Activated T-helper 1 cell treated with anti-CD3 and anti-CD28 coated beads, Interleukin-2, amount 50 U/mL, for 16 hours (primary cell): ENCODE data around the gene GARRE1.
"Not testable (repeated sequence)": the region's sequence is repeated elsewhere in the genome, so short reads cannot be mapped to it uniquely, and the experiment has no call there.

Source experiments
- DNase-seq, 2 donors: peaks; one replicate each; pipeline ENCODE4 v3.0.0-alpha.2; 2020; ENCODE audit warnings: low read depth in 1 of 2, low spot score in 1 of 2

Gene GARRE1

DNA sequence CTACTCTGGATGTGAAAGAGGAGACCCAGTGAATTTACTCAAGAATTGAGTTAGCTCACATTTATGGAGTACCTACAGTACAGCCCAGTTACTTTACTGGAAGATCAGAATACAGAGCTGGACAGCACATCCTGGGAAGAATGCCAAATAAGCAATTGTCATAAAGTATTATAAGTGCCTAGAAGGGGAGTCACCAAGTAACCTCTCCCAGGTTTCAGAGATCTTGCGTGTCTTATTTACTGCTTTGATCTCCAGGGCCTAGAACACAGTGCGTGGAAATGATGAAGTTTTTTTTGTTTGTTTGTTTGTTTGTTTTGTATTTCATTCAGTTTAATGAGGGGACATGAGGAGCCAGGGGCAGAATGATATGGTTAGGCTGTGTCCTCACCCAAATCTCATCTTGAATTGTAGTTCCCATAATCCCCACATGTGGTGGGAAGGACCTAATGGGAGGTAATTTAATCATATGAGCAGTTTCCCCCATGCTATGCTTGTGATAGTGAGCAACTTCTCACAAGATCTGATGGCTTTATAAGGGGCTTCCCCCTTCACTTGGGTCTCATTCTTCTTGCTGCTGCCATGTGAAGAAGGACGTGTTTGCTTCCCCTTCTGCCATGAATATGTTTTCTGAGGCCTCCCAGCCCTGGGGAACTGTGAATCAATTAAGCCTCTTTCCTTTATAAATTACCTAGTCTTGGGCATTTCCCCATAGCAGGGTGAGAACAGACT is 5.2 kb downstream of the GARRE1 start:
- DNase-seq: no peak

DNA sequence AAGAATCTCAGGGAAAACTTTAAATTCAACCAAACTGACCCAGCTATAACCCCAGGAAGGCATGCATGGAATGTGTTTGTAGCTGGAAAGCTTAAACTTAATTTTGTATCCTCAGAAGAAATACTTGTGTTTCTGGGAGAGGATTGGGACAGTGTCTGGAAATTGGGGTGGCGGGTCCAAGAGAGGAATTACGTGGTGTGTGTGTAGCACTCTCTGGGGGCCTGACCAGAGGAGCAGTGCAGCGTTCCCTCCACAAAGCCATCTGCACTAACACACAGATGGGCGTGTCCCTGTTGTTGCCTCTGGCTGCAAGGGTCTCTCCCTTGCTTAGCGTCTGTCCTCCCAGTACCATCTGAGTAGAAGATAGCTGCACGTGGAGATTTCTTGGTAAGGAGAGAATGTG is 6.4 kb downstream of the GARRE1 start:
- DNase-seq: no peak

DNA sequence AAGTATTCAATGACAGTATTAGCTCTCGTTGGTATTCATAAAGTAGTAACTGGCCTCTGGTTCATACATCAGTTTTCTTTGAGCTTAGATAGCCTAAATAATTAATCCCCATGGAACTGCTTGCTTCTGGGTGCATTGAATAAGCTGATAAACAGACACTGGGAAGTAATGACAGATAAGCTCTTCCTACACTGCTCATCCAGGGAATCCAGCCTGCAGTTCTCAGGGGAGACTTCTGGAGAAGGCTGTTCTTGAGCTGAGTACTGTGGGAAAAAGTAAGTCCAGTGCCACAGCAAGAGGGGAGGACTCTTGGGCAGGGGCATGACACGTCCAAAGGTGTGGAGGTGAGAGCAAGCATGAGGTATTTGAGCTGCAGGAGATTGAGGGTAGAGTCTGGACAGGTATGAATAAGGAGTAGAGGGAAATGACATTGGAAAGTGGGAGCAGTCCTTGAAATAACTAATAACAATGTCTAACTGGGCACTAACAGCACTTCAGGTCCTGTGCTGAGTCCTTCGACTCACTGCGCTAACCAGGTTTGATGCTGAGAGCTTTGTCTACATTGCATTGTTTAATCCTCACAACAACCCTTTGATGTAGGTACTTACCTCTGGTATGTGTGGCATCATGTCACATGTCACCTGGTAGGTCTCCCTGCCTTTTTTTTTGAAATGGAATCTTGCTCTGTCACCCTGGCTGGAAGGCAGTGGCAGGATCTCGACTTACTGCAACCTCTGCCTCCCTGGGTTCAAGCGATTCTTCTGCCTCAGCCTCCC is 7.2 kb downstream of the GARRE1 start:
- DNase-seq: no peak

DNA sequence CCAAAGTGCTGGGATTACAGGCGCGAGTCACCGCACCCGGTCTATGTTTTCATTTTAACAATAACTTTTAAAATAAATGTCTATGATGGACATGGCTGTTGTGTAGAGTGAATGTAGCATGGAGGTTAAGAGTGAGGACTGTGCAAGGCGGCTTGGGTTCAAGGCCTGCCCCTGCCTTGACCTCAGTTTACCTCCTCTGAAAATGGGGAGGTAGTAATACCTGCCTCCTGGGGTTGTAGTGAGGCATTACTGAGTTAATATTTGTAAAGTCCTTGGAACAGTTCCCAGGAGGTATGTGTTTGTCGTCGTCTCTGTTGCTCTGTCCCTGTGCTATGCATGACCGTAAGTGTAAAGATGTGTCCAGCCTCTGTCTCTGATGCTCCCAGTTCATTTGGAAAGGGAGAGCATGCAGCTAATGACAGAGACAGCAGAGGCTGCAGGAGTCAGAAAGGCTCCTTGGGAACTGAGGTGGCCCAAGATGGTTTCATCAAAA is 9.4 kb downstream of the GARRE1 start:
- no peak for DNase-seq

DNA sequence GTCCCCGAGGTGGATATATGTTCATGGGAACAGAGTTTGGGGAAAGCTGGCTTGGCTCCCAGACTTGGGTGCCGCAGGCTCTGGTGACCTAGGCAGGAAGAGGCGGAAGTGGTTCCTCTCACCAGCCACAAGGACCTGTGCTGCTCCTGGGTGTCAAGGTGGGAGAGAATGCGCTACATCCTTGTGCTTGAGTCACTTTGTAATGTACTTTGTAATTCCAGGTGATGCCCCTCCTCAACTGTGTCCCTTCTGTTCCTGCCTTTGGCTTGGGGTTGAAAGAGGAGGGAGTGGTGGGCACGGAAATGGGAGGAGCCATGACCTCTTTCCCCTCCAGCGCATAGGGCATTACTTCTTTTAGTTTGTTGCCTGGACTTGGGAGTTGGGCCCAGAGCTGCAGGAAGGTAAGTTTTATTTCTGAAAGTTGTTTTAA is 10.9 kb downstream of the GARRE1 start:
- DNase-seq: no peak

DNA sequence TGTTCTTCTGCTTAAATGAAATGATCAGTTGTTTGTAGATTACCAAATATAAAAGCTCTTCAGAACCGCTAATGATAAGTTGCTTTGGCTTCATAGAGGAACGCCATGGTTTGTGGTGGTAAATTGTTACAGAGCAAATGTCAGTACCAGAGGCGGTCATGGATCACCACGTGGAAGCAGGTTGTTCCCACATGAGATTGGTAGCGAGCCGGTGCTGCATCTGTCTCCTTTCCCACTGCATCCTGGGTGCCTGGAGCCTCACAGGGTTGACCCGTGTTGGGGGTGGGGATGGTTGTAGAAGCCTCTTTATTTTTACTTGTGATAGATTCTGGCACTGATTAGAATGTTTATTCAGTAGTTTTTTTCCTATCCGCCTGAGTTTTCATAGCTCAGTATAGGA is 14.7 kb downstream of the GARRE1 start:
- no peak for DNase-seq

DNA sequence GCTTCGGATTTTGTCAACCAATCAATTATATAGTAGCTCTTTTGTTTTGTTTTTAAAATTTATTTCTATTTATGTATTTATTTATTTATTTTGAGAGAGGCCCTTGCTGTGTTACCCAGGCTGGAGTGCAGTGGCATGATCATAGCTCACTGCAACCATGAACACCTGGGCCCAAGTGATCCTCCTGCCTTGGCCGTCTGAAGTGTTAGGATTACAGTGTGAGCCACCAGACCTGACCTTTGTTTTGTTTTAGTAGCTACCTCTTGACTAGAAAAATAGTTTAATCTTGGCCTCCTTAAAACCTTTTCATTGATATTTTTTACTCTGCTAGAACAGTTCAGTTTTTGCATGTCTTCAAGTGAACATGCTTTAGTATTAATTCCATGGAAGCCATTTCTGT is 15.1 kb downstream of the GARRE1 start:
- DNase-seq: no peak

DNA sequence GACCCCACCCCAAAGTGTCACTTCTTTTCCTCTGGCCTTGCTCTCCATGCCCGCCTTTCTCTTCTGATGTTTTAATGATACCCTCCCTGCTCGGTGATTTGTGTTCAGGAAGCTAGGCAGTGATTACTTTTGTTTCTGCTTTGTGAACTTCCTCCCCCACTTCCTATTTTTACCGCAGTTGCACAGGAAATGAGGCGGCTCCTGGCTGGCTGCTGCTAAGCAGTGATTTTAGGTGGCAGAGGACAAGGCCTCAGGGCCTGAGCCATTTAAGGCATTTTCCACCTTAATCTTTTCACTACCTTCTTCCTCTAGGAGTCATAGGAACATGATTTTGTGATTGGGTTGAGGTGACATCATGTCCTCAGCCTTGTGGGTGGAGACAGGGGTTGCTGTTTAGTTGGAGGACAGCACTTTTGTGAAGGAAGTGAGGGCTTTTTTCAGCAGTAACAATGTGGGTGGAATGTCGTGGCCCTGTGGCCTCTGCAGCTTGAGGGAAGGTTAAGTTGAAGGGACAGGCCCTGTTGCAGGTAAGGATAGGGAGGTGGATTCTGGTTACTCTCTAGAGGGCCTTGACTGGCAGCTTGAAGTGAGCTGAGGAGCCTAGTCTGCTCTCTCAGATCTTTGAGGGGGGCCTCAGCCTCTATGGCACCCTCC is 15.7 kb downstream of the GARRE1 start:
- DNase-seq: peak; percentile 32 to 50

DNA sequence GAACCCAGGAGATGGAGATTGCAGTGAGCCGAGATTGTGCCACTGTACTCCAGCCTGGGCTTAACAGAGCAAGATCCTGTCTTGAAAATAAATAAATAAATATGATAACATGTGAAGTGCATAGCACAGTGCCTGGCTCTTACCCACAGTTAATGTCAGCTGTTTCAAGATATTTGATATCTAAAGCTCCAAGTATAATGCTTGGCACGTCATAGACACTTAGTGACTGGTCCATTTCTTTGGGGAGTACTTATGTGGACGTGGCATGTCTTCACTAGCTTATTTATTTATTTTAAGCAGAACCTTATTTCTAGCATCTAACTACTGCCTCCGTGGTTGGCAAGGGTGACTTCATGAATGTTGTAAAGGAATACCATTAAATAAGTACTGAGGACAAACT is 18.8 kb downstream of the GARRE1 start:
- DNase-seq: no peak

DNA sequence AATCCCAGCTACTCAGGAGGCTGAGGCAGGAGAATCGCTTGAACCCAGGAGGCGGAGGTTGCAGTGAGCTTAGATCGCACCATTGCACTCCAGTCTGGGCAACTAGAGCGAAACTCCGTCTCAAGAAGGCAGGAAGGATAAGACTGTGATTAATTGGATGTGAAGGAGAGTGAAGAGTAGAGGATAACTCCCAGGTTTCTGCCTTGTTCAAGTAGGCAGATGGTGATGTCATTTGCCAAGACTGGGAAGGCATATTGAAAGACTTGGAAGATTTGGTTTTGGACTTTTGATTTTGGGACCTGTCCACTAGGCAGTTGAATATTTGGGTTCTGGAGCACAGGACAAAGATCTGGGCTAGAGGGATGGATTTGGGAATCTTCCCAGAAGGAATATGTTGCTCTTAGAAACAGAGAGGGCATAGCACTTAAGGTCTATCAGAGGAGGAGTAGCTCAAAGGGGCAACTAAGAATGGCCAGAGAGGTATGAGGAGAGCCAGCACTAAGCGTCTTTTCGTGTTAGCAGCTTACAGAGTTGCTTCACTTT is 20.0 kb downstream of the GARRE1 start:
- no peak for DNase-seq

DNA sequence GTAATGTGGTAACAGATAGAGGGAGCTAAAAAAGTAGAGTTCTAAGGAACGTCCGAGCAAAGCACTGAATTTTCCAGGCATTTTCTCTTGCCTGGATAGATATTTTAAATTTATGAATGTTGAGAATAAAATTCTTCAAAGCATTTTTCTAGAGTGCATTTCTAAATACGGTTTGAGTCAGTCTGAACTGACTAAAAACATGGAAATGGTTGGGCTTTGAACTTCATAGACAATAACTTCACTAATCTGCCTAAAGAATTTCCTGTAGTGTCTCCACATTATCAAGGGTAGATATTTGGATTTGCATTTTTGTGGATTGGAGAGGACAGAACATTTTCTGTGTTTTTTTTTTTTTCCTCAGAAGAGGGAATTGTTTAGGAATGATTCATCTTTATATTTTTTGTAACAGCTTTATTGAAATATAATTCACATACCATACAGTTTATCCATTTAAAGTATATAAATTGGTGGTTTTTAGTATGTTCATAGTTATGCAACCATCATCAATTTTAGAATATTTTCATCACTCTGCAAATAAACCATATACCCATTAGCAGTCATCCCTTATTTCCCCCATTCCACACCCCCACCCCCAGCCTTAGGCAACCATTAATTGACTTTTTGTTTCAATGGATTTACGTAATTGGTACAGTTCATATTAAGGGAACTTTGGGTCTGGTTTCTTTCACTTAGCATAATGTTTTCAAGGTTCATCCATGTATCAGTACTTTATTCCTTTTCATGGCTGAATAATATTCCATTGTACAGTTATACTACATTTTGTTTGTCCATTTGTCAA is 20.7 kb downstream of the GARRE1 start:
- no peak for DNase-seq

DNA sequence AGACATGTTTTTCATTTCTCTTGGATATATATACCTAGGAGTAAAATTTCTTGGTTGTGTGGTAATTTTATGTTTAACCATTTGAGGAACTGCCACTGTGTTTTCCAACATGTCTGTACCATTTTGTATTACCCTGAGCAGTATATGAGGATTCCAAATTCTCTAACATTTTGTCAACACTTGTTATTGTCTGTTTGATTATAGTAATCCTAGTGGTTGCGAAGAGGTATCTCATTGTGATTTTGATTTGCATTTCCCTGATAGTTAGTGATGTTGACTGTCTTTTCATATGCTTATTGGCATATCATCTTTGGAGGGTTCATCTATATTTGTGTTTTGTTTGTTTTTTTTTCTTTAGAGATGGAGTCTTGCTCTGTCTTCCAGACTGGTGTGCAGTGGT is 21.4 kb downstream of the GARRE1 start:
- DNase-seq: no peak

DNA sequence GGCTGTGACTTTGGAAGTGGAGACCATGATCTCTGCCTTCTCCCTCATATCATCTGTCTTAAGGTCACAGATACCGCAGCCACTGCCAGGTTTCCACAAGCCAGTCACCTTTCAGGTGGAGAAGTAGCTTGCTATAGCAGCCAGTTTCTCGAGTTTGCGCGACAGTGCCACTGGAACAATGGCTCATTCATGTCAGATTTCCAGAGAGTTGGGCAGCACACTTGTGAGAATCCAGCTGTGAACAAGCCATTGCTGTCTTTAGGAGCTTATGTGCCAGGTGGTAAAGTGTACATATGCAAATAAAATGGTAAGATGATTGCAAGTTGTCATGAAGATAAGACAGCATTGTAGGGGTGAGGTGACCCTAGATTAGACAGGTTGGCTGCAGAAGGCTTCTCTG is 22.3 kb downstream of the GARRE1 start:
- DNase-seq: no peak

DNA sequence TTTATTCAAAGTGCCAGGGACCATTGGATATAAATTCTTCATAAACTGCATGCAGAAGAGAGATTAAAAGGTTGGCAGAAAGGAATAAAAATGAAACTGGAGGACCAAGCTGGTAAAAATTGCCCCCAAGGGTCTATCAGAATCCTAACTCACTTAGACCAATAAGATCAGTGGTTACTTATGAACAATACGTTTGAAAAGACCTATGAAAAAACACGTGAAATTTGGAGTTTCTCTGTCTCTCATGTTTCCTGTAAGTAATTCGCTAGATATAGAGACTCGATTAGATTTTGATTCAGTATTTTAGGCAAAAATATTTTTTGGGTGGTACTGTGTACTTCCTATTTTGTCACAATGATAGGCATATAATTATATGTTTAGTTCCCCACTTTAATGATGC is 22.9 kb downstream of the GARRE1 start:
- no peak for DNase-seq

DNA sequence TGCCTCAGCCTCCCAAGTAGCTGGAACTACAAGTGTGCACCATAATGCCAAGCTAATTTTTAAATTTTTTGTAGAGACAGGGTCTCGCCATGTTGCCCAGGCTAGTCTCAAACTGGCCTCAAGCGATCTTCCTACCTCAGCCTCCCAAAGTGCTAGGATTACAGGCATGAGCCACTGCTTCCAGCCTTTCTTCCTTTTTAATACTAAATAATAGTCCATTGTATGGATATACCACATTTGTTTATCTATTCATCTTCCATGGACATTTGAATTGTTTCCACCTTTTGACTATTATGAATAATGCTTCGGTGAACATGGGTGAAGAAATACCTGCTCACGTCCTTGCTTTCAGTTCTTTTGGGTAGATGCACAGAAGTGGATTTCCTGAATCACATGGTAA is 24.4 kb downstream of the GARRE1 start:
- DNase-seq: no peak

DNA sequence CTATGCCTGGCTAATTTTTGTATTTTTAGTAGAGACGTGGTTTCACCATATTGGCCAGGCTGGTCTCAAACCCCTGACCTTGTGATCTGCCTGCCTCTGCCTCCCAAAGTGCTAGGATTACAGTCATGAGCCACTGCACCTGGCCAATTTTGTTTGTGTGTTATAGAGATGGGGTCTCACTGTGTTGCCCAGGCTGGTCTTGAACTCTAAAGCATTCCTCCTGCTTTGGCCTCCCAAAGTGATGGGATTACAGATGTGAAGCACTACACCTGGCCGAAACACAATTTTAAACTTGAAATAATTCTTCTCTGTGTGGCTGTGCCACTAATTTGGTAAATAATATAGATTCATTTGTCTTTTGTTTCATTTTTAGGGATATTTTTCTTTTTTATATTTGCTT is 27.1 kb downstream of the GARRE1 start:
- not testable (repeated sequence) for DNase-seq

DNA sequence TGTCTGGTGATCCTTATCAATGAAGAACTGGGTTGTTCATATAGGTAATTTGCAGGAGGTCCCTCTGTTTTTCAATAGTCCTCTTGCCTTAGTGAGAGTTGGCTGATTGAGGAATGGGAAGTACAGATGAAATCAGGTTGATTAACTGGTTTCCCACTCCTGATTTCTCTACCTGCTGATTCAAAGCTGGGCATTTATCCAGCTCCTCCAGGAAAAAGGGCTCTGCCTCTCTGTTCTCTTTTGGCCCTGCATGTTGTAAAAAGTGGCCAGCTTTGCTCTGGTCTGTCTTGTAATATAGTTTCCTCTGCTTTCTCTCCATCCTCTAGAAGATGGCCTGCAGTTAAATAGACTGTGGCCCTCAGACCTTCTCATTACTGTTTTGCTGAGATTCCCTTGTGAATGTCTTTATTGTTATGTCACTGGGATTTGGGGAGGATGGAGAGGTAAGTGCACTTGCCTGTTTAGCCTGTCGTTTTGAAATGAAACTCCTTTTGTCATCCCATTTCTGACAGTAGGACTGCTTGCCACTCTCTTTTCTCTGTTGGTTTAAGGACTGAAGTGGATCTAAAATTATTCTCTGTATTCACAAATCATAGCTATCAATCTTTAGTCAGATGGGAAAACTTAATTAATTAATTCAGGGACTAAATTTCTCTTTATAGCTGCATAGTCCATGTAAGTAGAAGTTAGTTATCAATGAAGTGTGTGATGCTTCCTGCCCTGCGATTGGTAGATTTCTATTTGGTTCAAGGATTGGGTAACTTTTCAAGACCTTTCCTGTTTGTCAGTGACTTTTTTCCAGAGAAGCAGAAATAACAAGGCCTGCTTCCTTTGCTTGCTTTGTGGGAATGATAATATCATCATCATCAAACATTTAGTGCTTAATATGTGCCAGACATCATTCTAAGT is 28.5 kb downstream of the GARRE1 start:
- DNase-seq: no peak

DNA sequence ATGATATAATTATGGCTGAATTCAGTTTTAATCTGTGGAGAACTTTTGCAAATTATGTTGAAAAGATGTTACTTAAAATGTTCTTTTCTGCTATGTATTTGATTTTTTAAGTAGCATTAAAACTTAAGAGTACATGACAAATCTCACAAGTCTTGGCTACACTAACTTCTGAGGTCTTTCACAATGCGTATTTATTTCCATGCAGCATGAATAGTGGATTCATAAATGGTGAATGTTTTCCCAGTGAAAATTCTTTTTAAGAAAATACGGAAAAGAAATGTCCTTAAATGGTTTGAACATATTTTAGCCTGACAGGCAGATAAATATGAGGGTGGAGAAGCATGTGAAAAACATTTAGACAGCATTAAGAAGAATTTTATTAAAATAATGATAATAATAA is 30.2 kb downstream of the GARRE1 start:
- DNase-seq: no peak

DNA sequence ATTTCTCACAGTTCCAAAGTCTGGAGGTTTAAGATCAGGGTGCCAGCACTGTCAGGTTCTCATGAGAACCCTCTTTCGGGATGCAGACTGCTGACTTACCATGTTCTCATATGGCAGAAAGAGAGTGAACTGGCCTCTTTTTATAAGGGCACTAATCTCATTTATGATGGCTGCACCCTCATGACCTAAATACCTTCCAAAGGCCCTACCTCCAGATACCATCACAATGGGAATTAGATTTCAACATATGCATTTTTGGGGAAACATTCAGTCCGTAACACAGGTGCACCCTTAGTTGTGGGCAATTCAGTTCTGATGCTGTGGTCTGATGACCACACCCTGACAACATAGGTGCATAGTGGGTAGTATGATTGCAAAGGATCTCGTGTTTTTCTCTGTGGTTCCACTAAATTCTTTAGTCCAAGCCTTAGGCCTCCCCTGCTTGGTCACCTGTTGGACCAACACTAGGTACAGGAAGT is 33.3 kb downstream of the GARRE1 start:
- DNase-seq: no peak

DNA sequence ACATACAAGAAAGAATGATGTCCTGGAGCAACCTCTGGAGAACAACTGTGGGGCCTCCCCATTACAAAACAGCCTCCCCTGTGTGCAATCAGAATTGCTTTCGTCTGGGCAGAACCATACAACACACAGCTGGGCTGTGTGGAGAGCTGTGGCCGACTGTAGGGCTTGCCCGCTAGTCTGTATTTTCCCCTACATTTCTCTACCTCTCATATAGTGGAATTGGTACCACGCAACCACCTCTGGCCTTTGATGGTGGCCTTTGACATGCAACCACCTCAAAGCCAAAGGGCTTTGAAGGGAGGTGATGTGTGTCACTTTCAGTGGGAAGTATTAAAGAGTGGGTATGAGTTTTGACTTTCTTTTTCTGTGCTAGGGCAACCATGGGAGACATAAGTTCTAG is 34.0 kb downstream of the GARRE1 start:
- DNase-seq: no peak
